SH-SY5Y (cell line): ENCODE results near the gene KIF9.

Experiments
- GATA2 ChIP-seq: IDR thresholded peaks from 2 replicates; pipeline ENCODE4 v1.6.1; 2011; ENCODE audit warnings: mild to moderate bottlenecking, low read depth, low read length
- GATA3 ChIP-seq: IDR thresholded peaks from 2 replicates; pipeline ENCODE4 v1.6.1; 2011; ENCODE audit warnings: low read depth, mild to moderate bottlenecking, low read length, moderate library complexity

DNA sequence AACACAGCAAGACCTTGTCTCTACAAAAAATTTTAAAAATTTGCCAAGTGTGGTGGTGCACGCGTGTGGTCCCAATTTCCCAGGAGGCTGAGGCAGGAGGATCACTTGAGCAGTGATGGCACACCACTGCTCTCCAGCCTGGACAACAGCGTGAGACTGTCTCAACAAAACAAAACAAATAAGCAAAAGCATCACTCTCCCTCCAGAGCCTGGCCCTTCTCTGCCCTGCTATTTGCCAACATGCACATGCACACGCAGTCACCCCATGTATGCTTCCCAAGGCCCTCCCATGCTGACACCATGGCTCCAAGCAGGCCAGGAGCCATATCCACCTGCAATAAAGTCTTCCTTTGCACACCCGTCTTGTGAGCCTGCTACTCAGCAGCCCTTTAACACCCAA, 2.1 kb downstream of the KIF9 start:
- TF ChIP-seq GATA2 (no peak), GATA3 (no peak)
